MM.1S (cell line): ENCODE results near the gene ROMO1.

Experiments
- DNase-seq: peaks from one replicate; pipeline ENCODE4 v3.0.0-alpha.2; 2015
- H2AFZ ChIP-seq: fragments of 300-600 bp; sonication (generic); 2 replicates; pipeline ENCODE4 v1.6.0; 2016; ENCODE audit warnings: antibody characterized with exemption, low read length
- H3F3A ChIP-seq: fragments of 300-600 bp; sonication (generic); 2 replicates; pipeline ENCODE4 v1.6.1; 2016; ENCODE audit warnings: mild to moderate bottlenecking, antibody characterized with exemption, low read length, moderate library complexity, mixed read lengths; ENCODE audit not compliant: insufficient read depth
- H3K27ac ChIP-seq: fragments of 300-600 bp; sonication (generic); 2 replicates; pipeline ENCODE4 v1.5.1; 2016; ENCODE audit warnings: mild to moderate bottlenecking, low read length
- H3K27me3 ChIP-seq: fragments of 300-600 bp; sonication (generic); replicated peaks from 2 replicates; pipeline ENCODE4 v1.6.0; 2016; ENCODE audit warnings: low read length; ENCODE audit not compliant: insufficient read depth
- H3K36me3 ChIP-seq: fragments of 300-600 bp; sonication (generic); replicated peaks from 2 replicates; pipeline ENCODE4 v1.6.1; 2016; ENCODE audit warnings: mild to moderate bottlenecking, low read length, mixed read lengths; ENCODE audit not compliant: insufficient read depth
- H3K4me1 ChIP-seq: fragments of 300-600 bp; sonication (generic); 2 replicates; pipeline ENCODE4 v1.6.1; 2016; ENCODE audit warnings: low read length, mixed read lengths
- H3K4me2 ChIP-seq: fragments of 300-600 bp; sonication (generic); 2 replicates; pipeline ENCODE4 v1.6.0; 2016; ENCODE audit warnings: low read depth, low read length
- H3K4me3 ChIP-seq: fragments of 300-600 bp; sonication (generic); 2 replicates; pipeline ENCODE4 v1.5.1; 2016; ENCODE audit warnings: low read length, mixed read lengths
- H3K79me2 ChIP-seq: fragments of 300-600 bp; sonication (generic); 2 replicates; pipeline ENCODE4 v1.6.1; 2016; ENCODE audit warnings: mixed run types, low read length, mixed read lengths
- H3K9ac ChIP-seq: fragments of 300-600 bp; sonication (generic); 2 replicates; pipeline ENCODE4 v1.6.1; 2016; ENCODE audit warnings: low read length, mixed read lengths
- H3K9me2 ChIP-seq: fragments of 300-600 bp; sonication (generic); replicated peaks from 2 replicates; pipeline ENCODE4 v1.6.1; 2016; ENCODE audit warnings: mild to moderate bottlenecking, low read length, mixed read lengths; ENCODE audit not compliant: insufficient read depth
- H3K9me3 ChIP-seq: fragments of 300-600 bp; sonication (generic); replicated peaks from 2 replicates; pipeline ENCODE4 v1.6.1; 2016; ENCODE audit warnings: mild to moderate bottlenecking, low read length, mixed read lengths; ENCODE audit not compliant: insufficient read depth
- H4K20me1 ChIP-seq: fragments of 300-600 bp; sonication (generic); 2 replicates; pipeline ENCODE4 v1.6.1; 2016; ENCODE audit warnings: mild to moderate bottlenecking, low read length, moderate library complexity, mixed read lengths; ENCODE audit not compliant: insufficient read depth
- EZH2 ChIP-seq: fragments of 300-600 bp; sonication (generic); optimal IDR thresholded peaks from 2 replicates; pipeline ENCODE3; 2017; ENCODE audit warnings: low read depth, mild to moderate bottlenecking, antibody characterized with exemption, low read length, mixed read lengths
- EZH2phosphoT487 ChIP-seq: fragments of 300-600 bp; sonication (generic); IDR thresholded peaks from 2 replicates; pipeline ENCODE4 v1.6.1; 2018; ENCODE audit warnings: antibody characterized with exemption, low read length
- TF ChIP-seq, protein P1 (sequence below): fragments of 300-600 bp; sonication (generic); IDR thresholded peaks from 2 replicates; pipeline ENCODE4 v1.5.1; 2016; ENCODE audit warnings: antibody characterized with exemption, low read length, mixed read lengths

ROMO1 gene

DNA sequence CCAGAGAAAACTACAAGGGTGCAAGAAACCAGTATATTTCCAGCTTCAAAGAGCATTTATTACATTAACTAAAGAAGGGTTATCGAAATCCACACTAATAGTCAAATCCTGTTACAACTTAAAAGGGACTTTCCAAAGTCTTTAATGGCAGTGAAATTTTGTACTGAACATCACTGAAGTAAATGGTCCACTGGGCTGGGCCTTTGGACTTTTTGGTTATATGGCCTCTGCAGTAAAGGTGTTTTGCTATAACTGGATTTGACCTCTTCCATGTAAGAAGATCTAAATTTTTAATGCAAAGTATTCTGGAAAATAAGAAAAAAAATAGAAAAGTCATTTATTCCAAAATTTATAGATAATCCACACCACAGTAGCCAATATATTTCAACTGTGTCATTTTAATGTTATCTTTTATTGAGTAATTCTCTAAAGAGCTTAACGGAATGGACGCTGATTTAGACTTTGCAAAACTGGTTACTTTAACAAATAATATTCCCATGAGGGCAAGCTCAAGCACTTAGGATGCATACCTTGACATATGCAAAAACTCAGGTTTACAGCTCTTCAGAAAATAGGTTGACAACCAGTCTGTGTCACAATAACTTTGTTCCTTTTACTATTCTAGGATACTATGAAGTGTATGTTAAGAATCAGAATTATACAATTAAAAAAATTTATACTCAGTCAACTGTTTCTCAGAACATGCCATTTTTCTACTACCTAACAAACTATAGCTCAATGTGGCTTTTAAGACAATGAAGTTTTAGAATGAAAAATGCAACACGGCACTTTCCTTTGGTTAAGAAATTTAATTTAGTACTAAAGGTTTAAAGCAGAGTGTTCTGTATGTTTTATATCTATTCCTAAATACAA is 35.8 kb downstream of the ROMO1 start:
- Histone ChIP-seq H3K4me2 (no peak overlapping the region), H3K79me2 (peaks cover 100% of the 10 kb centered on the region), H3K4me3 (no peak overlapping the region), H3F3A (peaks cover 20% of the 10 kb centered on the region), H3K36me3 (peaks cover 58% of the 10 kb centered on the region), H3K9me3 (no peaks in the 10 kb centered on the region), H3K27me3 (no peaks in the 10 kb centered on the region), H3K9ac (no peak overlapping the region), H4K20me1 (peaks cover 88% of the 10 kb centered on the region), H2AFZ (no peak overlapping the region), H3K9me2 (no peaks in the 10 kb centered on the region), H3K27ac (no peak overlapping the region), H3K4me1 (peaks cover 13% of the 10 kb centered on the region)
- DNase-seq = no peak
- TF ChIP-seq, protein P1, sequence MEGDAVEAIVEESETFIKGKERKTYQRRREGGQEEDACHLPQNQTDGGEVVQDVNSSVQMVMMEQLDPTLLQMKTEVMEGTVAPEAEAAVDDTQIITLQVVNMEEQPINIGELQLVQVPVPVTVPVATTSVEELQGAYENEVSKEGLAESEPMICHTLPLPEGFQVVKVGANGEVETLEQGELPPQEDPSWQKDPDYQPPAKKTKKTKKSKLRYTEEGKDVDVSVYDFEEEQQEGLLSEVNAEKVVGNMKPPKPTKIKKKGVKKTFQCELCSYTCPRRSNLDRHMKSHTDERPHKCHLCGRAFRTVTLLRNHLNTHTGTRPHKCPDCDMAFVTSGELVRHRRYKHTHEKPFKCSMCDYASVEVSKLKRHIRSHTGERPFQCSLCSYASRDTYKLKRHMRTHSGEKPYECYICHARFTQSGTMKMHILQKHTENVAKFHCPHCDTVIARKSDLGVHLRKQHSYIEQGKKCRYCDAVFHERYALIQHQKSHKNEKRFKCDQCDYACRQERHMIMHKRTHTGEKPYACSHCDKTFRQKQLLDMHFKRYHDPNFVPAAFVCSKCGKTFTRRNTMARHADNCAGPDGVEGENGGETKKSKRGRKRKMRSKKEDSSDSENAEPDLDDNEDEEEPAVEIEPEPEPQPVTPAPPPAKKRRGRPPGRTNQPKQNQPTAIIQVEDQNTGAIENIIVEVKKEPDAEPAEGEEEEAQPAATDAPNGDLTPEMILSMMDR = no peak
- TF ChIP-seq EZH2 (no peak), EZH2phosphoT487 (no peak)

DNA sequence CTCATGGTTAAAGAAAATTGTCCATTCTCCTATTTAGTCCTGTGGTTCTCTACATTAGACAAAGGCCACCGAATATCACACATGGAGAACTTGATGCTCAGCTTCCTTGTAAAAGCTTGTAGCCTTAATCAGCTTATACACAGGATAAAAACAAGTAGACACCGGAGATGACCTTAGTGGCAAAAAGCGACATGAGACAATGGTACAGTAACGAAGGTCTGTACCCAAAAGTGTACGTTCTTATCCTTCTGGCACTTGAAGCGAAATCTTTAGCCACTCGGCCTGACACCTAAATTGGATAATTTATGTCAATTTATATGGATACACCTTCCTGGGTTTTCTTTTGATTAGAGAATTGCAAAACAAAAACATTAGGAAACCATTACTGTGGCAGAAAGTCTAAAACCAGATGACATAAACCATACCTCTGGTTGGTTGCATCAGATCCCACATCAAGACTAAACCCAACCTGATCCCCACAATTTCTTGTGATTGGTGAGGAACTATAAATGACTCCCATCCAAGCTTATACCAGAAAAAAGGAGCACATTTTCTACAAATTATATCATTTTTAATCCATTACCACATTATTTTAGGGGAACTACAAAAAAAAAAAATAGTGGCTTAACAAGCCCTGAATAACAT is 36.7 kb downstream of the ROMO1 start:
- Histone ChIP-seq H3K9ac (no peak overlapping the region), H3K9me3 (no peaks in the 10 kb centered on the region), H3K9me2 (no peaks in the 10 kb centered on the region), H3K4me2 (peak overlapping the region; percentile 32), H3F3A (peaks cover 17% of the 10 kb centered on the region), H3K27me3 (no peaks in the 10 kb centered on the region), H3K4me3 (no peak overlapping the region), H3K36me3 (peaks cover 53% of the 10 kb centered on the region), H3K4me1 (peaks cover 13% of the 10 kb centered on the region), H4K20me1 (peaks cover 86% of the 10 kb centered on the region), H2AFZ (no peak overlapping the region), H3K27ac (no peak overlapping the region), H3K79me2 (peaks cover 100% of the 10 kb centered on the region)
- DNase-seq = no peak
- TF ChIP-seq EZH2 (no peak), EZH2phosphoT487 (no peak)
- TF ChIP-seq, protein P1 = no peak

DNA sequence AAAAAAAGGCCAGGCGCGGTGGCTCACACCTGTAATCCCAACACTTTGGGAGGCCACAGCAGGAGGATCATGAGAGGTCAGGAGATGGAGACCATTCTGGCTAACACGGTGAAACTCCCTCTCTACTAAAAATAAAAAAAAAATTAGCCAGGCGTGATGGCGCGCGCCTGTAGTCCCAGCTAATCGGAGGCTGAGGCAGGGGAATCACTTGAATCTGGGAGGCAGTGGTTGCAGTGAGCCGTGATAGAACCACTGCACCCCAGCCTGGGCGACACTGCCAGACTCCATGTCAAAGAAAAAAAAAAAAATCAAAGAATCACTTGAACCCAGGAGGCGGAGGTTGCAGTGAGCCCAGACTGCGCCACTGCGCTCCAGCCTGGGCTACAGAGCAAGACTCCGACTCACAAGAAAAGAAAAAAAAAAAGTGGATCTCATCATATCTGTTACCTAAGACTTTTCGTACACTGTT is 38.7 kb downstream of the ROMO1 start:
- Histone ChIP-seq H3K4me2 (no peak overlapping the region), H3K4me1 (peaks cover 13% of the 10 kb centered on the region), H3K36me3 (peaks cover 37% of the 10 kb centered on the region), H2AFZ (no peak overlapping the region), H3K9me2 (no peaks in the 10 kb centered on the region), H3K27ac (no peak overlapping the region), H3K4me3 (no peak overlapping the region), H4K20me1 (peaks cover 70% of the 10 kb centered on the region), H3K27me3 (no peaks in the 10 kb centered on the region), H3K79me2 (peaks cover 96% of the 10 kb centered on the region), H3K9me3 (no peaks in the 10 kb centered on the region), H3K9ac (no peak overlapping the region), H3F3A (peaks cover 18% of the 10 kb centered on the region)
- DNase-seq = no peak
- TF ChIP-seq, protein P1 = no peak
- no peak for TF ChIP-seq EZH2
- TF ChIP-seq EZH2phosphoT487 = no peak
